ENCODE results near the gene PRKN. TPM values are rescaled to one million over a fixed set of nuclear protein-coding genes. Genes with fewer than 3 reads are reported as not detected.

The PRKN gene
- total RNA-seq, 1 experiment from 2014 or later = 2.0 TPM

GRCh38 chr6:162546905-162547304 lies 180.7 kb downstream of the PRKN start:
- Histone ChIP-seq H3K18ac (ENCODE audit: insufficient read length, low read depth, low read length) (no peak overlapping the region), H3K4ac (ENCODE audit: low read depth, low read length) (no peak overlapping the region), H3K23me2 (ENCODE audit: insufficient read length, low read depth, low read length, poor library complexity, severe bottlenecking) (no peaks in the 10 kb centered on the region), H2AFZ (ENCODE audit: low read length) (no peak overlapping the region), H4K20me1 (ENCODE audit: control insufficient read depth, insufficient read depth, insufficient read length) (no peaks in the 10 kb centered on the region), H2BK5ac (ENCODE audit: insufficient read length, low read length) (no peak overlapping the region), H2AK5ac (ENCODE audit: insufficient read length, low read length) (no peak overlapping the region), H4K8ac (replicated peaks; ENCODE audit: insufficient read length, low read depth, low read length) (no peak overlapping the region), H2BK12ac (ENCODE audit: insufficient read length, low read depth, low read length) (no peak overlapping the region), H4K5ac (ENCODE audit: insufficient read length, low read depth, low read length) (no peak overlapping the region), H3K27me3 (ENCODE audit: insufficient read depth, low read length) (no peaks in the 10 kb centered on the region), H3K27ac (ENCODE audit: insufficient read length, low read depth, low read length) (no peak overlapping the region), H3K4me2 (ENCODE audit: insufficient read depth, insufficient read length, low read length) (no peak overlapping the region), H3T11ph (ENCODE audit: low read length) (no peak overlapping the region), H4K91ac (ENCODE audit: insufficient read length, low read depth, low read length) (no peak overlapping the region), H3K14ac (ENCODE audit: insufficient read depth, low read length) (no peak overlapping the region), H3K23ac (ENCODE audit: insufficient read length, low read depth, low read length) (no peak overlapping the region), H2BK120ac (ENCODE audit: low read depth, low read length, poor library complexity, severe bottlenecking) (no peak overlapping the region), H3K79me1 (ENCODE audit: insufficient read depth, low read depth, low read length, poor library complexity, severe bottlenecking) (no peaks in the 10 kb centered on the region), H3K79me2 (ENCODE audit: insufficient read depth, low read length) (no peaks in the 10 kb centered on the region), H2BK20ac (ENCODE audit: low read depth, low read length, poor library complexity, severe bottlenecking) (no peak overlapping the region), H3K56ac (ENCODE audit: insufficient read length, low read depth, low read length) (no peak overlapping the region), H2BK15ac (ENCODE audit: low read depth, low read length) (no peak overlapping the region), H3K9me3 (ENCODE audit: control insufficient read depth, low read depth, low read length) (no peaks in the 10 kb centered on the region), H3K4me1 (ENCODE audit: insufficient read depth, low read length) (peaks cover 3% of the 10 kb centered on the region; the same call in 1 of the 2 replicates), H3K9ac (ENCODE audit: extremely low read depth, insufficient read length, low read length) (no peak overlapping the region)
- H3K36me3 Mint-ChIP-seq (ENCODE audit: insufficient read depth in 1 of 3, low read depth in 3 of 3) = no peaks in the 10 kb centered on the region
- H3K4me1 Mint-ChIP-seq = peaks cover 14 to 24% of the 10 kb centered on the region in 2 experiments
- no peaks in the 10 kb centered on the region for H3K9me3 Mint-ChIP-seq
- no peak for TF ChIP-seq CTCF (conservative IDR thresholded peaks at IDR 0.05)
- WGBS (ENCODE audit: extremely low coverage, insufficient read length, low lambda C conversion rate) = 100% methylated on average over 2 of the region's 4 CpGs
- H3K4me3 Mint-ChIP-seq = no peak overlapping the region
- DNase-seq = no peak
- peak overlapping the region in 1 of 3 experiments; percentile 38; a peak in 1 of 7 replicates for H3K27ac Mint-ChIP-seq
- no peaks in the 10 kb centered on the region for H3K27me3 Mint-ChIP-seq (ENCODE audit: low read depth)
